ENCODE results near the gene NIT2. TPM values are rescaled to one million over a fixed set of nuclear protein-coding genes. Genes with fewer than 3 reads are reported as not detected.

Gene NIT2
- total and polyA plus RNA-seq, 7 donors = 15.3 to 60.7 (median 36.8) TPM

- Histone ChIP-seq H3K9me3 (peaks cover 7% of the 10 kb centered on the region), H3K27me3 (ENCODE audit: insufficient read depth in 3 of 3, low read length in 2 of 3) (no peaks in the 10 kb centered on the region), H3K4me1 (peaks cover 24% of the 10 kb centered on the region), H3K36me3 (ENCODE audit: insufficient read depth in 1 of 2, low read depth in 1 of 2) (no peaks in the 10 kb centered on the region), H3K27ac (no peak overlapping the region), H3K4me3 (no peak overlapping the region)
- no peak for TF ChIP-seq CTCF (IDR thresholded peaks at IDR 0.05)
- intact Hi-C loops (cut with DNase I) = loop anchor here in 1 of 2 donors (10.0 kb wide), 1 partner anchor 311 kb away; no protein-coding TSS in a partner anchor
- DNase-seq = no peak
- no peak for ATAC-seq
- 94 to 100% (median 97%) methylated on average over 1 of the region's 1 CpG for WGBS, 3 donors
Observed at GRCh38 chr3:100404250-100404548, 69.6 kb downstream of the NIT2 start.

GRCh38 chr3:100407164-100407563 is 72.6 kb downstream of the NIT2 start:
- Histone ChIP-seq H3K4me1 (peaks cover 15% of the 10 kb centered on the region), H3K27me3 (ENCODE audit: insufficient read depth in 3 of 3, low read length in 2 of 3) (no peaks in the 10 kb centered on the region), H3K27ac (no peak overlapping the region), H3K36me3 (ENCODE audit: insufficient read depth in 1 of 2, low read depth in 1 of 2) (no peaks in the 10 kb centered on the region), H3K9me3 (peaks cover 7% of the 10 kb centered on the region), H3K4me3 (no peak overlapping the region)
- intact Hi-C loops (cut with DNase I) = loop anchor here in 1 of 2 donors (10.0 kb wide), 1 partner anchor 308 kb away; no protein-coding TSS in a partner anchor
- WGBS, 3 donors = 71 to 97% (median 74%) methylated on average over 2 of the region's 2 CpGs
- no peak for DNase-seq
- TF ChIP-seq CTCF (IDR thresholded peaks at IDR 0.05) = no peak
- no peak for ATAC-seq

- no peaks in the 10 kb centered on the region for H3K27me3 ChIP-seq (ENCODE audit: insufficient read depth in 3 of 3, low read length in 2 of 3)
- DNase-seq (no peak), ATAC-seq (no peak)
- intact Hi-C loops (cut with DNase I) = loop anchor here in 1 of 2 donors (10.0 kb wide), 1 partner anchor 307 kb away; no protein-coding TSS in a partner anchor
- 88 to 90% (median 89%) methylated on average over 4 of the region's 4 CpGs for WGBS, 3 donors
- H3K36me3 ChIP-seq (ENCODE audit: insufficient read depth in 1 of 2, low read depth in 1 of 2) = no peaks in the 10 kb centered on the region
- H3K9me3 ChIP-seq = peaks cover 7% of the 10 kb centered on the region
- H3K27ac ChIP-seq = no peak overlapping the region
- H3K4me3 ChIP-seq = no peak overlapping the region
- H3K4me1 ChIP-seq = peaks cover 10% of the 10 kb centered on the region
- no peak for TF ChIP-seq CTCF (IDR thresholded peaks at IDR 0.05)
Observed at GRCh38 chr3:100407977-100408532, 73.5 kb downstream of the NIT2 start.

Other genes with a start within 250 kb of the NIT2 start
- 100 to 1,000 TPM in 3 of 4 donors, 10 to 100 TPM in 1; 78.5 to 274 (median 138) TPM for gene FILIP1L, start 220.3 kb upstream of the NIT2 start, total RNA-seq
- gene FILIP1L, start 220.3 kb upstream of the NIT2 start, polyA plus RNA-seq = 10 to 100 TPM in 2 of 3 donors, 1 to 10 TPM in 1; 9.2 to 28.0 (median 15.5) TPM
- gene TBC1D23, start 73.8 kb upstream of the NIT2 start, total RNA-seq = 10 to 100 TPM; 36.9 to 47.8 (median 40.5) TPM
- gene TBC1D23, start 73.8 kb upstream of the NIT2 start, polyA plus RNA-seq = 10 to 100 TPM in 2 of 3 donors, 1 to 10 TPM in 1; 9.9 to 29.3 (median 19.5) TPM
- gene TOMM70, start 66.3 kb downstream of the NIT2 start, total RNA-seq = 10 to 100 TPM; 67.8 to 94.5 (median 84.1) TPM
- gene TOMM70, start 66.3 kb downstream of the NIT2 start, polyA plus RNA-seq = 10 to 100 TPM; 51.1 to 97.2 (median 76.1) TPM
- gene LNP1, start 66.8 kb downstream of the NIT2 start, total RNA-seq = 1 to 10 TPM; 1.6 to 3.2 (median 1.9) TPM
- gene LNP1, start 66.8 kb downstream of the NIT2 start, polyA plus RNA-seq = 1 to 10 TPM in 2 of 3 donors, under 1 TPM in 1; 0.96 to 5.1 (median 1.2) TPM
- gene TMEM45A, start 157.9 kb downstream of the NIT2 start, total RNA-seq = 1 to 10 TPM; 1.5 to 2.2 (median 1.7) TPM
- 1 to 10 TPM; 1.7 to 5.4 (median 1.9) TPM for gene TMEM45A, start 157.9 kb downstream of the NIT2 start, polyA plus RNA-seq

Measured in psoas muscle (tissue), 8 donors.